ENCODE measurements around the gene JARID2.

The JARID2 gene

DNA sequence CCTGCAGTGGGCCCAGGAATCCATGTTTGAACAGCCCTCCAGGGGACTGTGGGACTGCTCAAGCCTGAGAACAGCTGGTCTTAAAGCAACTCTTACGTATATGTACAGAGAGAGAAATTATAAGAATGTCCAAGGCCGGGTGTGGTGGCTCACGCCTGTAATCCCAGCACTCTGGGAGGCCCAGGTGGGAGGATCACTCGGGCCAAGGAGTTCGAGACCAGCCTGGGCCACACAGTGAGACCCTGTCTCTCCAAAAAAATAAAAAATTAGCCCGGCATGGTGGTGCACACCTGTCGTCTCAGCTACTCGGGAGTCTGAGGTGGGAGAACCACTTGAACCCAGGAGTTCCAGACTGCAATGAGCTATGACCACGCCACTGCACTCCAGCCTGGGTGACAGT, 283.0 kb downstream of the JARID2 start:
- Histone ChIP-seq H3K27ac (ENCODE audit: low read length) (no peak overlapping the region), H3F3A (ENCODE audit: insufficient read depth, low read length) (no peaks in the 10 kb centered on the region), H3K9ac (ENCODE audit: low read length) (no peak overlapping the region), H3K9me3 (replicated peaks; ENCODE audit: insufficient read depth, low read length) (no peaks in the 10 kb centered on the region), H3K4me3 (ENCODE audit: low read length) (no peak overlapping the region), H3K79me2 (ENCODE audit: low read length) (no peaks in the 10 kb centered on the region), H2AFZ (ENCODE audit: low read length) (no peak overlapping the region), H3K4me1 (ENCODE audit: low read length) (no peaks in the 10 kb centered on the region), H3K4me2 (ENCODE audit: low read depth, low read length) (no peak overlapping the region), H3K27me3 (replicated peaks; ENCODE audit: insufficient read depth, low read length) (no peaks in the 10 kb centered on the region), H3K36me3 (replicated peaks; ENCODE audit: insufficient read depth, low read length) (peaks cover 4% of the 10 kb centered on the region; the same call in 1 of the 2 replicates), H3K9me2 (replicated peaks; ENCODE audit: insufficient read depth, low read length) (no peaks in the 10 kb centered on the region), H4K20me1 (ENCODE audit: insufficient read depth, low read length) (no peaks in the 10 kb centered on the region)
- no peak for DNase-seq
- TF ChIP-seq, protein P1, sequence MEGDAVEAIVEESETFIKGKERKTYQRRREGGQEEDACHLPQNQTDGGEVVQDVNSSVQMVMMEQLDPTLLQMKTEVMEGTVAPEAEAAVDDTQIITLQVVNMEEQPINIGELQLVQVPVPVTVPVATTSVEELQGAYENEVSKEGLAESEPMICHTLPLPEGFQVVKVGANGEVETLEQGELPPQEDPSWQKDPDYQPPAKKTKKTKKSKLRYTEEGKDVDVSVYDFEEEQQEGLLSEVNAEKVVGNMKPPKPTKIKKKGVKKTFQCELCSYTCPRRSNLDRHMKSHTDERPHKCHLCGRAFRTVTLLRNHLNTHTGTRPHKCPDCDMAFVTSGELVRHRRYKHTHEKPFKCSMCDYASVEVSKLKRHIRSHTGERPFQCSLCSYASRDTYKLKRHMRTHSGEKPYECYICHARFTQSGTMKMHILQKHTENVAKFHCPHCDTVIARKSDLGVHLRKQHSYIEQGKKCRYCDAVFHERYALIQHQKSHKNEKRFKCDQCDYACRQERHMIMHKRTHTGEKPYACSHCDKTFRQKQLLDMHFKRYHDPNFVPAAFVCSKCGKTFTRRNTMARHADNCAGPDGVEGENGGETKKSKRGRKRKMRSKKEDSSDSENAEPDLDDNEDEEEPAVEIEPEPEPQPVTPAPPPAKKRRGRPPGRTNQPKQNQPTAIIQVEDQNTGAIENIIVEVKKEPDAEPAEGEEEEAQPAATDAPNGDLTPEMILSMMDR (IDR thresholded peaks at IDR 0.05; ENCODE audit: low read length), result no peak
- TF ChIP-seq EZH2 (optimal IDR thresholded peaks at IDR 0.05; ENCODE audit: low read depth, low read length), result no peak
- no peak for TF ChIP-seq EZH2phosphoT487 (IDR thresholded peaks at IDR 0.05; ENCODE audit: low read length)

DNA sequence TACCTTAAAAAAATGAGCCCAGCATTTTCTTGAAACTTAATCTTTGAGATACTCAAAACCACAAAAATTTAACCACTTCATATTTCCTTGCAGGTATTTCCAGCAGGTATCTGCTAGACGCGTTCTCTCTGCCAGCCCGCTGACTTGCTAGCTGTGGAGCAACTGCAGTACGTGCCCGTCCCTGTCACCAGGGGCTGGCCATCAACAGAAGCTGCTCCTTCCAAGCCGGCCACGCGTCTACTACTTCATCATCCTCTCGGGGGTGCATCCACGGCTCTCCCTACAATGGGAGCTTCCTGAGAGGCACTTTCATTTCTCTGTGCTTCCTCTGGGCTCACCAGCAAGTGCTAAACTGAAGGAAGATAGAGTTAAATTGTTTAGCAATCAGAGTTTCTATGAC, 284.5 kb downstream of the JARID2 start:
- no peak overlapping the region for H3K9ac ChIP-seq (ENCODE audit: low read length)
- H3K36me3 ChIP-seq (replicated peaks; ENCODE audit: insufficient read depth, low read length), result no peaks in the 10 kb centered on the region
- H3K27ac ChIP-seq (ENCODE audit: low read length), result no peak overlapping the region
- DNase-seq, result no peak
- no peak overlapping the region for H2AFZ ChIP-seq (ENCODE audit: low read length)
- H3K9me2 ChIP-seq (replicated peaks; ENCODE audit: insufficient read depth, low read length), result no peaks in the 10 kb centered on the region
- no peaks in the 10 kb centered on the region for H3K9me3 ChIP-seq (replicated peaks; ENCODE audit: insufficient read depth, low read length)
- H3K4me2 ChIP-seq (ENCODE audit: low read depth, low read length), result no peak overlapping the region
- no peaks in the 10 kb centered on the region for H4K20me1 ChIP-seq (ENCODE audit: insufficient read depth, low read length)
- H3K79me2 ChIP-seq (ENCODE audit: low read length), result no peaks in the 10 kb centered on the region
- H3K27me3 ChIP-seq (replicated peaks; ENCODE audit: insufficient read depth, low read length), result no peaks in the 10 kb centered on the region
- H3K4me1 ChIP-seq (ENCODE audit: low read length), result no peaks in the 10 kb centered on the region
- H3F3A ChIP-seq (ENCODE audit: insufficient read depth, low read length), result no peaks in the 10 kb centered on the region
- no peak for TF ChIP-seq EZH2 (optimal IDR thresholded peaks at IDR 0.05; ENCODE audit: low read depth, low read length)
- TF ChIP-seq EZH2phosphoT487 (IDR thresholded peaks at IDR 0.05; ENCODE audit: low read length), result no peak
- TF ChIP-seq, protein P1 (IDR thresholded peaks at IDR 0.05; ENCODE audit: low read length), result no peak
- H3K4me3 ChIP-seq (ENCODE audit: low read length), result no peak overlapping the region

DNA sequence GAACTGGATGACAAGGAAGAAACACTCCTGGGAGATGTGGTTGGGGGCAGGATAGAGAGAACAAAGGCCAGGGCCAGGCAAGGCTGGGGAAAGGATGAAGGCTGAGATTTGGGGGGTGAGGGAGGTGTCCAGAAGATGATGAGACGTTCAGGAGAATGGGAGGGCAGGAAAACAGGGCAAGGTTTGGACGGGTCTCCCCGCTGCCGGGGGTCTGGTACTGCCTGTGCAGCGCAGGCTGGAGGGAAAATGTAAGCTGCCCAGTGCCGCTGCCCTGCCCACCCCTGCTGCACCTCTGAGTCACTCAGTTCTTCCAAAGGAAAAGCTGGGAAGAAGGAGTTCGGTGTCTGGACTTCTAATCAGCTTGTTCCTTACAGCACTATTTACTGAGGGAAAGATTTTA, 286.1 kb downstream of the JARID2 start:
- H3K36me3 ChIP-seq (replicated peaks; ENCODE audit: insufficient read depth, low read length), result no peaks in the 10 kb centered on the region
- H3K4me1 ChIP-seq (ENCODE audit: low read length), result no peaks in the 10 kb centered on the region
- H2AFZ ChIP-seq (ENCODE audit: low read length), result no peak overlapping the region
- TF ChIP-seq EZH2phosphoT487 (IDR thresholded peaks at IDR 0.05; ENCODE audit: low read length) (no peak), EZH2 (optimal IDR thresholded peaks at IDR 0.05; ENCODE audit: low read depth, low read length) (no peak)
- TF ChIP-seq, protein P1 (IDR thresholded peaks at IDR 0.05; ENCODE audit: low read length), result no peak
- H3F3A ChIP-seq (ENCODE audit: insufficient read depth, low read length), result no peaks in the 10 kb centered on the region
- no peak overlapping the region for H3K9ac ChIP-seq (ENCODE audit: low read length)
- no peaks in the 10 kb centered on the region for H3K79me2 ChIP-seq (ENCODE audit: low read length)
- H3K4me3 ChIP-seq (ENCODE audit: low read length), result no peak overlapping the region
- H3K9me3 ChIP-seq (replicated peaks; ENCODE audit: insufficient read depth, low read length), result no peaks in the 10 kb centered on the region
- H3K27ac ChIP-seq (ENCODE audit: low read length), result no peak overlapping the region
- H4K20me1 ChIP-seq (ENCODE audit: insufficient read depth, low read length), result no peaks in the 10 kb centered on the region
- no peak for DNase-seq
- no peaks in the 10 kb centered on the region for H3K27me3 ChIP-seq (replicated peaks; ENCODE audit: insufficient read depth, low read length)
- no peaks in the 10 kb centered on the region for H3K9me2 ChIP-seq (replicated peaks; ENCODE audit: insufficient read depth, low read length)
- H3K4me2 ChIP-seq (ENCODE audit: low read depth, low read length), result no peak overlapping the region
